ENCODE results near the gene ANXA10.
"Not testable (repeated sequence)": the region's sequence is repeated elsewhere in the genome, so short reads cannot be mapped to it uniquely, and the experiment has no call there.

ANXA10 gene

DNA sequence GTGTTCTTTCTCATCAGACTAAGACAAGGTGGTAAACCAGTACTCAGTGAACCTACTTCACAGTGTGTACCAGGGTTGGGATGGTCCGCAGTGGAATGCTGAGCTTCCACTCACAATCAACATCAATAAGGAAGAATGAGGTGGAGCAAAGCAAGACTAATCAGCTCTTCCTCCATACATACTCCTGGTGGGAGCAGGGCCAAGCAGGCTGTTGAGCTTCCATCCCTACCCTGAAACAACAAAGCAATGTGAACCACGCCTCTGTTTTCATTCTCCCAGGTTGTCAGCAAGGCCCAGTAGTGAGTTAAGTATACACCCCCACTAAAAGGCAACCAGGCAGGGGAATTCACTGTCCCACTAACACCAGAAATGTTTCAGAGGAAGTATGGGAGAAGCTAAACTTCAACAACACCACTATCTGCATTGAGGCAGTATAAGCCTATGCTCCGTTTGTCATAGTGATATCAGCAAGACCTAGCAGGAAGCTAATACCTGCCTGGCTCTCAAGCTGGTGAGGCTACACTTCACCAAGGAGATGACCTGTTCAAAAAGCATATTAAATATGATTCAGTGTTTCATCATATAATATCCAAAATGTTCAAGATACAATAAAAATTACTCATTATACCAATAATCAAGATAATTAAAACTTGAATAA lies 116.7 kb downstream of the ANXA10 start:
- H3K9ac ChIP-seq (ENCODE audit: low read depth, low read length, poor library complexity, severe bottlenecking): no peak overlapping the region
- no peaks in the 10 kb centered on the region for H3K79me2 ChIP-seq (ENCODE audit: insufficient read depth, low read length)
- no peaks in the 10 kb centered on the region for H3K36me3 ChIP-seq (ENCODE audit: insufficient read depth, low read length)
- no peaks in the 10 kb centered on the region for H3F3A ChIP-seq (ENCODE audit: low read depth)
- H3K4me1 ChIP-seq (ENCODE audit: insufficient read depth, low read length, poor library complexity, severe bottlenecking): no peaks in the 10 kb centered on the region
- H2AFZ ChIP-seq (ENCODE audit: low read length): no peak overlapping the region
- TF ChIP-seq EZH2phosphoT487 (IDR thresholded peaks at IDR 0.05; ENCODE audit: borderline replicate concordance): no peak
- TF ChIP-seq, protein P1, sequence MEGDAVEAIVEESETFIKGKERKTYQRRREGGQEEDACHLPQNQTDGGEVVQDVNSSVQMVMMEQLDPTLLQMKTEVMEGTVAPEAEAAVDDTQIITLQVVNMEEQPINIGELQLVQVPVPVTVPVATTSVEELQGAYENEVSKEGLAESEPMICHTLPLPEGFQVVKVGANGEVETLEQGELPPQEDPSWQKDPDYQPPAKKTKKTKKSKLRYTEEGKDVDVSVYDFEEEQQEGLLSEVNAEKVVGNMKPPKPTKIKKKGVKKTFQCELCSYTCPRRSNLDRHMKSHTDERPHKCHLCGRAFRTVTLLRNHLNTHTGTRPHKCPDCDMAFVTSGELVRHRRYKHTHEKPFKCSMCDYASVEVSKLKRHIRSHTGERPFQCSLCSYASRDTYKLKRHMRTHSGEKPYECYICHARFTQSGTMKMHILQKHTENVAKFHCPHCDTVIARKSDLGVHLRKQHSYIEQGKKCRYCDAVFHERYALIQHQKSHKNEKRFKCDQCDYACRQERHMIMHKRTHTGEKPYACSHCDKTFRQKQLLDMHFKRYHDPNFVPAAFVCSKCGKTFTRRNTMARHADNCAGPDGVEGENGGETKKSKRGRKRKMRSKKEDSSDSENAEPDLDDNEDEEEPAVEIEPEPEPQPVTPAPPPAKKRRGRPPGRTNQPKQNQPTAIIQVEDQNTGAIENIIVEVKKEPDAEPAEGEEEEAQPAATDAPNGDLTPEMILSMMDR (conservative IDR thresholded peaks at IDR 0.05; ENCODE audit: low read length): no peak
- no peak overlapping the region for H3K4me3 ChIP-seq (ENCODE audit: low read length, poor library complexity, severe bottlenecking)
- H3K9me2 ChIP-seq (replicated peaks; ENCODE audit: low read depth, low read length): no peaks in the 10 kb centered on the region
- no peaks in the 10 kb centered on the region for H4K20me1 ChIP-seq (ENCODE audit: insufficient read depth, low read length, poor library complexity, severe bottlenecking)
- H3K4me2 ChIP-seq (ENCODE audit: low read depth, low read length, poor library complexity, severe bottlenecking): no peak overlapping the region
- 0 out of 2 replicates have a peak, but pooled peaks cover 3% of the 10 kb centered on the region for H3K9me3 ChIP-seq (ENCODE audit: insufficient read depth, low read depth, low read length)
- no peaks in the 10 kb centered on the region for H3K27me3 ChIP-seq (ENCODE audit: insufficient read depth, low read length, poor library complexity, severe bottlenecking)

DNA sequence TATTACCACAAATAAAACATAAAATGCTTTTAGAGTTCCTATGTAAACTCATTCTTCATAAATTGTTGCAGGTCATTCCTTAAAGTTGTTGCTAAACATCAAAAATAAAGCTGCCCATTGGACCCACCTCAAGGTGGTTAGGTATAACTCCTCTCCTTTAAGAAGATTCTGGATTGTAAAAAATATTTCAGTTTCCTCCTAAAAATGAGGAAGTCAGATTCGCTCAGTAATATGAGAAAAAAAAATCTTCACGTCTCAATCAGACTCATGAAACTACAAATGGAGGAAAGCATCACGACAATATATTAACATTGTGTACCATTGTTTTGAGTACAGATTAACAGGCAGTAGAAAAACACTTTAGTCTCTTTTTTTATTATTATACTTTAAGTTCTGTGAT lies 120.3 kb downstream of the ANXA10 start:
- Histone ChIP-seq H2AFZ (ENCODE audit: low read length) (no peak overlapping the region), H3K9me3 (ENCODE audit: insufficient read depth, low read depth, low read length) (no peaks in the 10 kb centered on the region), H3K36me3 (ENCODE audit: insufficient read depth, low read length) (no peaks in the 10 kb centered on the region), H3K9me2 (replicated peaks; ENCODE audit: low read depth, low read length) (no peaks in the 10 kb centered on the region), H3K9ac (ENCODE audit: low read depth, low read length, poor library complexity, severe bottlenecking) (no peak overlapping the region), H3F3A (ENCODE audit: low read depth) (no peaks in the 10 kb centered on the region), H3K4me1 (ENCODE audit: insufficient read depth, low read length, poor library complexity, severe bottlenecking) (no peaks in the 10 kb centered on the region), H3K4me3 (ENCODE audit: low read length, poor library complexity, severe bottlenecking) (no peak overlapping the region), H3K4me2 (ENCODE audit: low read depth, low read length, poor library complexity, severe bottlenecking) (no peak overlapping the region), H3K79me2 (ENCODE audit: insufficient read depth, low read length) (no peaks in the 10 kb centered on the region), H4K20me1 (ENCODE audit: insufficient read depth, low read length, poor library complexity, severe bottlenecking) (no peaks in the 10 kb centered on the region), H3K27me3 (ENCODE audit: insufficient read depth, low read length, poor library complexity, severe bottlenecking) (no peaks in the 10 kb centered on the region)
- TF ChIP-seq, protein P1 (conservative IDR thresholded peaks at IDR 0.05; ENCODE audit: low read length): no peak
- no peak for TF ChIP-seq EZH2phosphoT487 (IDR thresholded peaks at IDR 0.05; ENCODE audit: borderline replicate concordance)

DNA sequence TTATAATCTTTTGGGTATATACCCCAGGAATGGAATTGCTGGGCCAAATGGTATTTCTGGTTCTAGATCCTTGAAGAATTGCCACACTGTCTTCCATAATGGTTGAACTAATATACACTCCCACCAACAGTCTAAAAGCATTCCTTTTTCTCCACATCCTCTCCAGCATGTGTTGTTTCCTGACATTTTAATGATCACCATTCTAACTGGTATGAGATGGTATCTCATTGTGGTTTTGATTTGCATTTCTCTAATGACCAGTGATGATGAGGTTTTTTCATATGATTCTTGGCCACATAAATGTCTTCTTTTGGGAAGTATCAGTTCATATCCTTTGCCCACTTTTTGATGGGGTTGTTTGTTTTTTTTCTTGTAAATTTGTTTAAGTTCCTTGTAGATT lies 121.2 kb downstream of the ANXA10 start:
- H3K4me2 ChIP-seq (ENCODE audit: low read depth, low read length, poor library complexity, severe bottlenecking); H3K36me3 ChIP-seq (ENCODE audit: insufficient read depth, low read length); H4K20me1 ChIP-seq (ENCODE audit: insufficient read depth, low read length, poor library complexity, severe bottlenecking); H3K9ac ChIP-seq (ENCODE audit: low read depth, low read length, poor library complexity, severe bottlenecking); H3K4me1 ChIP-seq (ENCODE audit: insufficient read depth, low read length, poor library complexity, severe bottlenecking); H2AFZ ChIP-seq (ENCODE audit: low read length); H3K9me2 ChIP-seq (replicated peaks; ENCODE audit: low read depth, low read length); H3K79me2 ChIP-seq (ENCODE audit: insufficient read depth, low read length); H3F3A ChIP-seq (ENCODE audit: low read depth); H3K27me3 ChIP-seq (ENCODE audit: insufficient read depth, low read length, poor library complexity, severe bottlenecking); H3K4me3 ChIP-seq (ENCODE audit: low read length, poor library complexity, severe bottlenecking); H3K9me3 ChIP-seq (ENCODE audit: insufficient read depth, low read depth, low read length): not testable (repeated sequence)

DNA sequence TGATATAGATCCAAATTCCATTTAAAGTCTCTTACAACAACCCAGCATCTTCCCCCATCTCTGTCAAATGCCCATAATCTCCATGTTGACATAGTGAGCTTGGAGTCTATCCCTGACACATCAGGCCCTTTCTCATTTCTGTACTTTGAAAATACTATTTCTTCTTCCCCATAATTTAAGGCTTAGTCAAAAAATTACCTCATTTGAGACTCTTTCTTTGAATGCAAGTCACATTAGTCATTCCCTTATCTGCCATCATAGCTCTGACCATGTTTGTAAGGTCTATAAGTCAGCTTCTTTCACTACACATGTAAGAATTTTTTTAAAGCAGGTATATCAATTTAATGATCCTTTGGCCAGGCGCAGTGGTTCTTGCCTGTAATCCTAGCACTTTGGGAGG lies 126.3 kb downstream of the ANXA10 start:
- TF ChIP-seq EZH2phosphoT487 (IDR thresholded peaks at IDR 0.05; ENCODE audit: borderline replicate concordance): no peak
- TF ChIP-seq, protein P1 (conservative IDR thresholded peaks at IDR 0.05; ENCODE audit: low read length): no peak
- H2AFZ ChIP-seq (ENCODE audit: low read length): no peak overlapping the region
- H3K36me3 ChIP-seq (ENCODE audit: insufficient read depth, low read length): no peaks in the 10 kb centered on the region
- H4K20me1 ChIP-seq (ENCODE audit: insufficient read depth, low read length, poor library complexity, severe bottlenecking): no peaks in the 10 kb centered on the region
- H3F3A ChIP-seq (ENCODE audit: low read depth): no peaks in the 10 kb centered on the region
- H3K79me2 ChIP-seq (ENCODE audit: insufficient read depth, low read length): no peaks in the 10 kb centered on the region
- H3K9me3 ChIP-seq (ENCODE audit: insufficient read depth, low read depth, low read length): no peaks in the 10 kb centered on the region
- no peaks in the 10 kb centered on the region for H3K27me3 ChIP-seq (ENCODE audit: insufficient read depth, low read length, poor library complexity, severe bottlenecking)
- H3K9me2 ChIP-seq (replicated peaks; ENCODE audit: low read depth, low read length): no peaks in the 10 kb centered on the region
- H3K4me2 ChIP-seq (ENCODE audit: low read depth, low read length, poor library complexity, severe bottlenecking): no peak overlapping the region
- no peak overlapping the region for H3K4me3 ChIP-seq (ENCODE audit: low read length, poor library complexity, severe bottlenecking)
- no peaks in the 10 kb centered on the region for H3K4me1 ChIP-seq (ENCODE audit: insufficient read depth, low read length, poor library complexity, severe bottlenecking)
- no peak overlapping the region for H3K9ac ChIP-seq (ENCODE audit: low read depth, low read length, poor library complexity, severe bottlenecking)

All from Loucy (cell line).